Measurements from ENCODE around the gene WIPF3.

The WIPF3 gene

DNA sequence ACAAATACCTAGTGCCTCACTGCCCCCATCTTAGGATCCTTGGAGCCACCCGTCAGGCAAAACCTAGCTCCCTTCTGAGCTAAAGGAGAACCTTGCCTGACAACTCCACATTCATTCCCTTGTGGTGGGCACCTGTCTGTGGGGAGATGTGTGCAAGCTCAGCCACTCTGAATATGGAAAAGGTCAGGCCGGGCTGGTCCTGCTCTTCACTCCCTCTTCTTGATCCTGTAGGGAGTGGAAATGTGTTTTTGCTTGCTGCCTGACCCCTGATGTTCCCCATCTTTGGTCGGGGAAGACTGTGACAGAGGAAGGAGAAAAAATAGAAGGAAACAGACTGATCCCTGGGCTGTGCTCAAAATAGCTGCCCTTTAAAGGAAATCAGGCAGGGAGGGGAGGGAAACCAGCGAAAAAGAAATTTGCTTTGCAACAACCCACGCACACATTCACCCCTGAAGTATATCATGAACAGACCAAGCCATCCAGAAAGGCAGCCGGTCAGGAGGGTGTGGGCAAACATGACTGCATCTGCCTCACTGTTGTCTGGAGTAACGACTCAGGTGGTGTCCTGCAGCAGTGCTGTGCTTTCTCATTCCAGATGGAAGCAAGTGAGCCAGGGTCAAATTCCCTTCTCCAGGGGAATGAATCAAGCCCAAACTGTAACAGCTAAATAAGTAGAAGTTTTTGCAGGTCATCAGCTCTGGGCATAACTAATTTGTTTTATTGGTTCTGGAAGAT lies 109.3 kb downstream of the WIPF3 start:
- DNase-seq (ENCODE audit: low spot score): no peak

DNA sequence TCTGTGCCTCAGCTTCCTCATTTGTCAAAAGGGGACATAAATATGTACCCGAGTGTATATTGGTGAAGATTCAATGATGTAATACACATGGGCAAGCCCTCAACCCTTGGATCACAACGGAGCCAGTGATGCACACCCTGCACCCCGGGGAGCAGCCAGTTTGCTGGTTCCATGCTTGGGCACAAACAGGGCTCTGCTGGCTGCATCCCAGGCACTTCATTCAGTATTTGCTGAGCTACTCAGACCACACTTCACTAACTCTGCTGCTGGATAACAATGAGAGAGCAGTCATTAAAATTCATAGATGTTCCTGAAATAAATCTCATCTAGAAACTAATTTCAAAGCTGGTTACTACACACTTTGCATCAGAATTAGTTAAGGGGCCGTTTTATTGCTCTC lies 111.3 kb downstream of the WIPF3 start:
- DNase-seq (ENCODE audit: low spot score): no peak

DNA sequence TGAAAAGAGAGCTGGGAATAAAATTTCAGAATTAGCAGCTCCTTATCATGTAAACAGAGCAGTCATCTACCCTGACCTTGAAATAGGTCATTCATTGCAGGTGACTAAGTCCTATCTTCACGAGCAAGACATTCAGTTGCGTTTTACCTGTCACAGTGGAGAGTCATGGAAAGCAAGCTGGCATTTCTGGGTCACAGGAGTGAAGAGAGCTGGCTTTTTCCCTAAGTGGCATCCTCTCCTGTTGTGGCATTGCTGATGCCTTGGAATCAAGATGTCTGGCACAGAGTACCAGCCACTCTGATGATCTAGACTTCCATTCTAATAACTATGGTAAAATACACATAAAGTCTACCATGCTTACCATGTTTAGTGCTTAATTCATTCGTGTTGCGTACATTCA lies 112.5 kb downstream of the WIPF3 start:
- no peak for DNase-seq (ENCODE audit: low spot score)

DNA sequence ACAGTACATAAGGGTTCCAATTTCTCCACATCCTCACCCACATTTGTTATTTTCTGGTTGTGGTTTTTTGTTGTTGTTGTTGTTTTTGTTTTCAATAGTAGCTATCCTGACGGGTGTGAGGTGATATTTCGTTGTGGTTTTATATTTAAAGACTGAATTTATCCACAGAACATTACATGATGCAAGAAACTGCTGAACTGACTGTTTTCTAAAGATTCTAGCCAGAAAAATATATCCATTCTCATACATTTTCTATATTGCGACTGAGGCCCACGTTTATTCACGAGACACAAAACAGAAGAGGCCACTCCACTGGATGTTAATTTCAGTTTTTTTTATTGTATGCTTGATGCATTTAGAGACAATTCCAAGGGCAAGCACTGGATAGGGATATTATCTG lies 113.5 kb downstream of the WIPF3 start:
- no peak for DNase-seq (ENCODE audit: low spot score)

DNA sequence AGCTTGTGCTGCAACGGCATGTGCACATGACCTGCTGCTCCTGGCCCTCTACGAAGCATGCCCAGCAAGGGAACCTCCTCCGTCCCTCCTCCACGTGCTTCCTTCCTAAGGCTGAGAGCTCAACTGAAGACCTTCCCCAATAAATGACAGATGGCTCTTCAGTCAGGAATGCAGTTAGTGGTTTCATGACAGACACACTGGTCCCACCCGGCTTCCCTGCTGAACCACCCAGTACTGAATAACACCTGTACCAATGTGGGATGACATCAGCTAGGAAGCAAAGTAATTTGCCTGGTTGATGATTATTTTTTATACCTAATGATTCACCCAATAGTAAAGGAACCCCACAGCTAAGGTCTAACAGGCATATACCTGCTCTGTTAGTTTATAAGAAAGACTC lies 114.2 kb downstream of the WIPF3 start:
- no peak for DNase-seq (ENCODE audit: low spot score)

DNA sequence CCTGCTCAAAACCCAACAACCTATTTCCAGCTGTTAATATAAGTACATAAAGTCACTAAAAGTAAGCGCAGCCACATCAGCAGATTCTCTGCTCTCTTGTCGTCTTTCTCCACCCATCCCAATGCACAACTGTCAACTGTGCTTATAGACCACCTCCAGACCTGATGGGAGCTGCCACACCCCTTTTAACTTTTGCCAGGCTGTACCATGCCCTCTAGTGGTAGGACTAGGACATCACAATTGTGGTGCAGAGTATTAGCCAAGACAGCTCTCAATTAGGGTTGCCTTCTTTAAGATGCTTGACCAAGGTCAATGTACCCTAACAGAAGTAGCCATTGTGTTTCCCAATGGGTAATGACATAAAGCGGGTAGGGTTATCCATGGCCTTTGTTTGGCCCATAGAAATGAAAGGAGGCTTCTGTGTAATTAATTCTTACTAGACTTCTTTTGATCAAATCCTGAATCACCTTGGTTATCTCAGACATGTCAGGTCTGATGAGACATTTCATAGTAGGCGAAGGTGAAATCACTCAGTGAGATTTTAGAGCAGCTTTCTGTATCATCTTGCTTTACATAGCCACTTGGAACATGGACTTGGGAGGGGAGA lies 115.2 kb downstream of the WIPF3 start:
- DNase-seq (ENCODE audit: low spot score): peak; percentile 70

DNA sequence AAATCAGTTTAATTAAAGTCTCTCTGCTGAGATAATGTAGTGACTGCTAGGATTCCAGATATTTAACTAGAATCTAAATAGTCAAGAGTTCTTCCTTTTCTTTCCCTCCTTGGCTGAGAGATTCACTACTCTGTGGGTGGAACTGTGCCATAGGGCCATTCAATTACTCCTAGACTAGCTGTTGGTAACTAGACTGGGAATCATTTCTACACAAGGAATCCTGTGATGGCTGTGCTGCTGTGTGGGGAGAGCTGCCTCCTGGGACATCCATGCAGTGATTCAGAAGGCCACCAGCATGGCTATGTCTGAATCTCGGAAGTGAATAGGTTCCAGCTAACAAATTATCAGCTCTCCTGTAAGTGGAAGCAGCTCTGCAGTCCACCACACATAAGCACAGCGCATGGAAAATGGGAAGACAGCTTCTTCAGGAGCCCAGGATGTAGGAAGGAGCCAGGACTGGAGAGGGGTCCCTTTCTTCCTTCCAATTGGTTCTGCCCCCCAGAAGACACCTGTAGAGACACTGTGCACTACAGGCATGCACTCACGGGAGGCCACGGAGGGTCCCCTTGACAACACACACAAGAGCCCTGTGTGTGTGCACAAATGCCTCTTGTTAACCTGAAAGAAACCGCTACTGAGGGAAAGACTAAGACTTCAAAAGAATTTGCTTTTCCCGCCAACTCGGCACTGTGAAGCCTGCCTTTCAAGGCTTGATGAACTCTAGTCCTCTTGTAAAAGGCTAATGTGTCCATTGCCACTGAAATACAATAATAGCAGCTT lies 116.8 kb downstream of the WIPF3 start:
- no peak for DNase-seq (ENCODE audit: low spot score)

DNA sequence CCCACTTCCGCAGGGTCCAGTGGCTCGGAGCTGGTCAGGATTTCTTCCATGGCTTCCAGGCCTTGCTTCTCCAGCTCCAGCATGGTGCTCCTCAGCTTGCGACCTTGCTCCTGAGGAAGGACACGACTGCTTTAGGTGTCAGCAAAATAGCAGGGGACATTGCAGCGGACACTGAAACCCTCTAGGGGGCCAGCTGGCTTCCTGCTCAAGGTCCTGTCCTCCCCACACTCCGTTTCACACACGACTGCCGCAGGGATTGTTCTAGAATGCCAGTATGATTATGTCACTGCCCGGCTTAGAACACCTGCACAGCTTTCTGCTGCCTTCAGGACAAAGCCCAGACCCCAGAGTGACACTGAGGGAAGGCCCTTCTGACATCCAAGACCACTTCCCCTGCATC lies 117.7 kb downstream of the WIPF3 start:
- no peak for DNase-seq (ENCODE audit: low spot score)

DNA sequence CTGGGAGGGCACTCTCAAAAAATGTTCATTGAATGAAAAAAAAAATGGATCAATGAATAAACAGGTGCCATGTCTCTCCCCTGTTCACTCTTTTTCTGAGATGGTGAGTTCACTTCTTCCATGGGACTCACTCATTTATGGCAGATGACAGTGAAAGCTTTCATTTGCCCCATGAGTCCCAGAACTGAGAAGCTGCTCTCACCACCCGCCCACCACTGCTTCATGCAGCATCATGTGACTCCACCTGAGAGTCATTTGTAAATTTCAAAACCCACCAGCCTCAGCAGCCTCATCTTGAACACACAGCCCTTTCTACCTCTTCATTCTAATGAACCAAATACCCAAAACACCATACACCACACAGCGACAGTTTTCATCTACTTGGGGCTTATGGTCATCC lies 118.4 kb downstream of the WIPF3 start:
- DNase-seq (ENCODE audit: low spot score): no peak

DNA sequence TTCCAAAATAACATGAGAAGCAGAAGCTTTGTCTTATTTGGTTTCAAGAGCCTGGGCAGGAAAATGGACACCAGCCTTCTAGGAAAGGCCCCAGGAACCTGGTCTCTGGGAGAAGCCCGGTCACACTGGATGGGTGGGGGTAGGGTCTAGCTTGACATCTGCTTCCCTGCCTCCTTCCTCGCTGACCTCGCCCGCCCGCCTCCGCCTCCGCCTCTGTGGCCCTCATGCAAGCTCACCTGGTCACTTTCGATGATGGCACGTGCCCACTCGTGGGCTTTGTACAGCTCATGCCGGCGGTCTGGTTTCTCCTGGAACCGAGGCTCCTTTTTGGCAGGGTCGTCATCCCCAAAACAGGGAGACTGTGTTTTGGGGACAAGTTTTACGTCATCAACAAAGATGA lies 119.9 kb downstream of the WIPF3 start:
- DNase-seq (ENCODE audit: low spot score): no peak

DNA sequence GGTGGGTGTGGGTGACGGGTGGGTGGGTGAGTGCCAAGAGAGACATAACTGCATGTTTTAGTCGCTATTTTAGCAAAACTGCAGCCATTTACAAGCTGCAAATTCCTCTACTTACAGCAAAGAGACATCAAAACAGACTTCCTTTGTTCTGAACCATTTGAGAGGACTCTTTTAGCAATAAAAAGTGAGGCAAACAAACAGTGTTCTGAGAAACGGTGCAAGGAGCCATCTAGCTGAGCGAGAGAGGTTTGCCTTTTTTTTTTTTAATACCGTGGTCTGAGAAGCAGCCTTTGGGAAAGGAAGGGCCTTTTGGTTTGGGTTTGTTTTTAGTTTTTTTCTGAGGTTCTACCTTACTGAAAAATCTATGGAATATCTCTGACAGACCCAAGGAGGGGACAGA lies 120.4 kb downstream of the WIPF3 start:
- DNase-seq (ENCODE audit: low spot score): no peak

DNA sequence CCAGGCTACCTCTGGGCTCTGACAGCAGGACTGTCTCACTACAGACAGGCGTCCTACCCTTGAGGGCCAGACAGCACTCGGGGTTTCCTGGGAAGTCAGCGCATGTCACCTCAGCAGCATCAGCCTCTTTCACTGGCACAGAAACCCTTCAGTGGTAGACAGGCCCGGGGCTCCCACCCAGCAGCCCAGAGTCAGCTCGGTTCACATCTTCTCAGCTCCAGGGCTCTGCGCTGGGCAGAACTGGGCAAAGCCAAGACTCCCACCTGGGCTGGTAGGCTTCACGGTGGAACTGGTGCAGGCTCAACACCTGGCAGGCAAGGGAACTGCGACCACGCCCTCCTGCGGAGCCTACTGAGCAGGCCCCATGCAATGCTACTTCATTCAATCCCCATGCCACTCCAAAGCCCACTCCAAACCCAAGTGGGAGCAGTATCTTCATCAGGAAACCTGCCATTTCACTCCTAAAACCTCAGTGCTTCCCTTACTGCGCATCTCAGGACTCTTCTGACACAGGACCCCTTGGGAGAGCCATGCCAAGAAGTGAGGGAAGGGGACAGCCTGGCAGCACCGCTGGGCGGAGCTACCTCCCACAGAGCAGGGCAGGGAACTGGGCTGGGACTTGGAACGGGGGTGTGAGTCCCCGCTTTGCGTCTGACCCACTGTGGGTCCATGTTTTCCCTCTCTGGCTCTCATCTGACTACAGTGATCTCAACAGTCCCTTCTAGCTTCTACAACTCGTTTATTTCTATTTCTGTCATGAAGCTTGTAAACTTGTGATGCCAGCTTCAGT lies 122.9 kb downstream of the WIPF3 start:
- no peak for DNase-seq (ENCODE audit: low spot score)

DNA sequence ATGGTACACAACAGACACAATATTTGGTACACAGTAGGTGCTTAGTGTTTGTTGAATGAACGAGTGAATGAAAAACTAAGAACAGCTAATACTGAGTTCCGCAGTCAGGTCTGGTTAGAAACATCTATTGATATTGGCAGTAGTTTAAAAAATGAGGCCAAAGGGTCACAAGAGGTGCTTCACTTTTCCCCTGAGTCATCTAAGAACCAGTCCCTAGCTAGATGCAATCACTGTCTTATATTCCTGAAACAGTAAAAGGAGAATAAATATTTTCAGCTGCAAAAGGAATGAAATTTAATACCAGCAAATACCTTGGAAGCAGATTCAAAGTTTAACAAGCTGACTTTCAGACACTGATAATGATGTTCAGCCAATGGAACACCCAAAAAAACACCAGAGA lies 128.8 kb downstream of the WIPF3 start:
- DNase-seq (ENCODE audit: low spot score): no peak

DNA sequence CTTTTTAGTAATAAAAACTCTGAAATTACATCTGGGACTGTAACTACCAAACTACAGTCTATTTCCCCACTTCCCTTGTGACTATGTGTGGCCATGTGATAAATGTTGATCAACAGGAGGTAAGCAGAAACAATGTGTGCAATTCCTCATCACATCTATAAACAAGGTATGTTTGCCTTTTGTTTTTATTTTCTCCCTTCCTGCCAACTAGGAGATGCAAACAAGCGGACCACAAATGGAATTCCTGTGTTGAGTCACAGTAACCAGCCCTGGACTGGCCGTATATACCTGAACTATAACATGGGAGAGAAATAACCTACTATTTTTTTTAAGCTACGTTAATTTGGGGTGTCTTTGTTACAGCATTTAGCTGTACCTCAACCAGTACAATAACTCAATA lies 130.8 kb downstream of the WIPF3 start:
- no peak for DNase-seq (ENCODE audit: low spot score)

DNA sequence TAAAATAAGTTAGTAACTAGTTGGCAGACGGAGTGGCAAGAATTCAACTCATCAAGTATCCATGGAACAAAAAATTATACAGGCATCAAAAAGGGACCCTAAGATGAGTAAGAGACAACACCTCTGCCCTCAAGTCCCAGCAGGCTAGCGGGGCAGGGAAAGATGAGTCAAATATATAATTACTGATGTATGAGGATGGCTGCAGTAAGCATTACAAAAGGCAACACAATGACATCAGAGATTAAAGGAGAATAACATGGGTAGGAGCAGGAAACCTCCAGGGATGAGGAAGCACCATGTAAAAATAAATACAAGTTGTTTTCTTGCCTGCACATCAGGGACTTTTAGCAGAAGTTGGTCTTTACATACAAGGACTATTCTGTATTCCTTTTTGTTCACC lies 133.9 kb downstream of the WIPF3 start:
- DNase-seq (ENCODE audit: low spot score): no peak

DNA sequence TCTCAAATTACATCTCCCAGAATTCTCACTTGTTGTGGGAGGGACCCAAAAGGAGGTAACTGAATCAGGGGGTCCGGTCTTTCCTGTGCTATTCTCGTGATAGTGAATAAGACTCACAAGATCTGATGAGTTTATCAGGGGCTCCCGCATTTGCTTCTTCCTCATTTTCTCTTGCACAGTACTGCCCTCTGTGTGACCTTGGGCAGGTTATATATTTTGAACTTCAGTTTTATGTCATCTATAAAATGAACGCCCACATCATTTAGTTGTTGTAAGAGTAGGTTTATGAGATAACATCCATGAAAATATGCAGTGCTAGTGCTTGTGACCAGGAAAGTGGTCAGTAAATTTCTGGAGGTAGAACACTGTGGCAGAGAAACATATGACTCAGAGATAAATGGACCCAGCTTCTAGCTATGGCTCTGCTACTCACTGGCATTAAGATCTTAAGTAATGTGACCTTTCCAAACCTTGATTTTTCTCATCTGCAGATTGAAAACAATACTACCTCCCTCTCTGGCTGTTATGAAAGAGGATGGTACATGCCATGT lies 139.0 kb downstream of the WIPF3 start:
- no peak for DNase-seq (ENCODE audit: low spot score)

DNA sequence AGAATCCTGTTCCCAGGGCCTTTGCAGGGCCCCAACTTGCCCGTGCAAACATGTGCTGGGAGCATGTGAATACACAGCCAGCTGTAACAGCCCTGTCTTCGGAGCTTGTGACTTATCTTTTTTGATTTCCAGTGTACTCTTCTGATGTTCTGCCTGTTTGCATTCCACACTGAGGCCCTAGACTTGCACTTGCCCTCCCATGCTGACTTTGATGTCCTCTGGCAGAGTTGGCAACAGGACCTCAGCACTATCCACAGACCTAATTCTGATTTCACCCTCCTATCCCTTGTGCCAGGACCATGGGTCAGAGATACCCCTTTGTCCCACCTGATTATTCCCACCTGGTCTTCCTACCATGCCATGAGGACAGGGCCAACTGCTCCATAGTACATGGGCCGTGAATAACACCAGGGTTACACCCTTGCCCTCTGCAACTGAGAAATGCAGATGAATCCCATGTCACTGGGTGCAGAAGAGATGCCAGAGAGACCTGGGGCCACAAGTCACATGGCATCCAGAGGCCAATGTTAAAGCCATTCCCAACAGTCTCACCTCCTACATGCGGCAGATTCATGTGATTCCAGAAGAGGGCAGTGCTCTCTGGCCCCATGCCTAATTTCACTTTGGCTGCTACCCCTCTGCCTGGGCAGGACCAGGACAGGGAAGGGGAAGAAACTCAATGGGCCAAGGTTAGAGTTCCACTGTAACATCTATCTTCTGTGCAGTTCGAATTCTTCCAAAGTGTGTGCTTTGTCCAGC lies 140.3 kb downstream of the WIPF3 start:
- peak; percentile 26 for DNase-seq (ENCODE audit: low spot score)

DNA sequence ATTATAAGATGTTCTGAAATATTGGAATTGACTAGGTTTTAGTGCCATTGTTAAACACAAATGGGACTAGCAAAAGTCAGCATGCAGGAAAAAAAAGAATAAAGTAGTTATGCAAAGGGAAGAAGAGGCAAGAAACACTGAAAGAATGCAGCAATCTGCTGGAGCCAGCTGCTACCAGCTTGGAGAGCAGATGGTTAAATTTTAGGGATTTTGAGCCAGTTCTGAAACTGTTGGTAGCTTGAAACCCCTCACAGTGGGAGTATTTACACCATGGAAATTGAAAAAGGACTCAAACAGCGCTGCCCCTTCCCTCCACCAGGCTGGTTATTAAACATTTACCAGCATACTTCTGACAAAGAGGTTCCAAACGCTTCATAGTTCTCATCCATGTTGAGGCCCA lies 142.3 kb downstream of the WIPF3 start:
- DNase-seq (ENCODE audit: low spot score): no peak

DNA sequence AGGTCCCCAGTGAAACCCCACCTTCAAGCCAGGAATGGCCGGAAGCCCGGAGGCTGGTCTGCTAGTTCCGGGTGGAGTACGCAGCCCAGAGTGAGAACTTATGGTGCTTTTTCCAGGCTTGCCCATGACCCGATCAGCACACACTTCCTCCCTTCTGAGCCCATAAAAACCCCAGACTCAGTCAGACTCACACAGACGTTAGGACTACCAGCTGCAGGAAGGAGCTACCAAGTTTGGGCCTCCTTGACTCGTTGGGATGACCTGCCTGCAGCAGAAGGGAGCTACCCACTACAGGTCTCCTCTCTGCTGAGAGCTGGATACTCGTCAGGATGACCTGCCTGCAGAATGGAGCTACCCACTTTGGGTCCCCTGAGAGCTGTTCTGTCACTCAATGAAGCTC lies 144.2 kb downstream of the WIPF3 start:
- DNase-seq (ENCODE audit: low spot score): no peak

DNA sequence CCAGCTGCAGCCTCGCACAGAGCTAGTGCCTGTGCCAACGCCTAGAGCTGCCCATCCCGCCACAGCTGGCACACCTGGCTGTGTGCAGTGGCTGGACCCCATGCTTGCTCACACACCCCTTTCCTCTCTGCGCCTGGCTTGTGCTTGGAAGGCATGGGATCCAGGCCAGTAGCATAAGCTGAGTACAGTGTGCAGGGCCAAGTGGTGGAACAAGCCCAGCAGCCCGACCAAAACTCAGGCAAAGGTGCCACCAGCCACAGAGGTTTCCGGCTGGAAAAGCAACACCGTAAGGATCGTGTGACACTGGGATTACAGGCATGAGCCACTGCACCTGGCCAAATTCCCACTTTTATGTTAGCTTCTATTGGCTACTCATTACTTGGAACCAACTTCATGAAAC lies 144.9 kb downstream of the WIPF3 start:
- no peak for DNase-seq (ENCODE audit: low spot score)

DNA sequence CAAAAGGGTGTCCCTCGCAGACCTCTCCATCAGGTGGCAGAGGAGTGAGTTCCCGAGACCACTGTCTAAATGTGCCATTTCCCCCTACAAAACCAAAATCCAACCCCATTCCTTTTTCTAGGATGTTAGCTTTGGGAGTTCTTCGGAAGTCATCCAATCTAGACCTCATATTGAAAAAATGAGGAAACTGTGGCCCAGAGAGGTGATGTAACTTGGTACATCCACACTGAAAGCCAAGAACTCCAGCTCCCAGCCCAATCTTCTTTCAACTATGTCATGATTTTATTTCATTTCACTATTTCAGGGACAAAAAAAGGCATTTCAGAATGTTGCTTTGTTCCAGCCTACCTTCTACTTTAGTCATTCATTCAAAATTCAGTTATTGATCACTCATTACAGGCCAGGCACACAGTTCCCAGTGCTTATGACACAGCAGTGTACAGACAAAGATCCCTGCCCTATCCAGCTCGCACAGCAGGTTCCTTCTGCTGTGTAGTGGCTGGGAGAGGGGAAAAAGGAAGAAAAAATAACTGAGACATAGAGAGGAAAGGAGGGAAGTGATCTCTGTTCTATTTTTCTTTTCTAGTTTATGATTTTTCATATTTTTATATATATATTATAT lies 147.5 kb downstream of the WIPF3 start:
- DNase-seq (ENCODE audit: low spot score): peak; percentile 18

Data from AG08395 (cell line).